GM21381 (cell line): ENCODE data around the gene BRAT1.

Source experiments
- ATAC-seq: cut with Tn5 transposase; IDR thresholded peaks from one replicate; pipeline ENCODE4 v1.9.1; 2021; ENCODE audit warnings: mild to moderate bottlenecking, moderate library complexity; ENCODE audit not compliant: unreplicated experiment

The BRAT1 gene

DNA sequence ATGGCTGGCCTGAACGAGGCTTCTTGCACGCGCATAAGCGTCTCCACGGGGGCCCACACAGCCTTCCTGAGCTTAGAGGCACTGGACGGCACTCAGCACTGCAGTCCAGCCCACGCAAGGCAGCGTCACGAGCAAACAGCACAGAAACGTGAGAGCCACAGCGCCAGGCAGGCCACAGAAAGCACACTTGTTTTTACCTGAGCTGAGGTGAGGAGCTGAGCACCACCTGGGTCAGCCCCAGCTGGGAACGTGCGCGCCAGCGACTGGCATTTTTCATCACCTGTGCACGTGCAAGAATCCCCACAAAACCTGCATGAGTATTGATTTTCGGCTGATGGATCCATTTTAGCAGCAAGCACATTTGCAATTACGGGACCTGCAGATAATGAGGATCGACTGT, 30.1 kb upstream of the BRAT1 start:
- ATAC-seq: no peak

DNA sequence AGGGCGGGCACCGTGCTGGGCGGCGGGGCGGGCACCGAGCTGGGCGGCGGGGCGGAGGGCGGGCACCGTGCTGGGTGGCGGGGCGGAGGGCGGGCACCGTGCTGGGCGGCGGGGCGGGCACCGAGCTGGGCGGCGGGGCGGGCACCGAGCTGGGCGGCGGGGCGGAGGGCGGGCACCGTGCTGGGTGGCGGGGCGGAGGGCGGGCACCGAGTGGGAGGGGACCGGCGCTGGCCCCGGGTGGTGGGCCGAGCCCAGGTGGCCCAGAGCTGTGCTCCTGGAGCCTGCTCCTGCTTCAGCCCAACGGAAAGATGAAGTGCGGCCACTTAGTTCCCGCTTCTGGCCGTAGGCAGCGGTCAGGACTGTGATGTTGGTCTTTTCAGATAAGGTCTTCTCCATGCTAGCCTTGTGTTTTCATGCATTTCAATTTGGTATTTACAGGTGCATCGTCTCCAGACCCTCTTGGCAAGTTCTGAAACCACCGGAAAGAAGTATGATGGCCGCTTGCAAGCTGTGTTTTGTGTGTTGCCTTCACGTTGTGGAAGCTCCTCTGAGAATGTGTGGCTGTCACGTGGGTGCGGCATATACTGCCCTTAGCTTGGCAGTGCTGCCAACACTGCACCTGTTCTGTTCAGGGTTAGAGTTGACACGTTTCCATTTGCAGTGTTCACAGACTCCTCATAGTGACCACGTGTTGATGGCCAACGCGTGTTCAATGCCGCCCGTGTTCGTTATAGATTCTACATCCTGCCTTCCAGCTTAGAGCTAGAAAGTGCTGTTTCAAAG, 28.7 kb upstream of the BRAT1 start:
- ATAC-seq: no peak

DNA sequence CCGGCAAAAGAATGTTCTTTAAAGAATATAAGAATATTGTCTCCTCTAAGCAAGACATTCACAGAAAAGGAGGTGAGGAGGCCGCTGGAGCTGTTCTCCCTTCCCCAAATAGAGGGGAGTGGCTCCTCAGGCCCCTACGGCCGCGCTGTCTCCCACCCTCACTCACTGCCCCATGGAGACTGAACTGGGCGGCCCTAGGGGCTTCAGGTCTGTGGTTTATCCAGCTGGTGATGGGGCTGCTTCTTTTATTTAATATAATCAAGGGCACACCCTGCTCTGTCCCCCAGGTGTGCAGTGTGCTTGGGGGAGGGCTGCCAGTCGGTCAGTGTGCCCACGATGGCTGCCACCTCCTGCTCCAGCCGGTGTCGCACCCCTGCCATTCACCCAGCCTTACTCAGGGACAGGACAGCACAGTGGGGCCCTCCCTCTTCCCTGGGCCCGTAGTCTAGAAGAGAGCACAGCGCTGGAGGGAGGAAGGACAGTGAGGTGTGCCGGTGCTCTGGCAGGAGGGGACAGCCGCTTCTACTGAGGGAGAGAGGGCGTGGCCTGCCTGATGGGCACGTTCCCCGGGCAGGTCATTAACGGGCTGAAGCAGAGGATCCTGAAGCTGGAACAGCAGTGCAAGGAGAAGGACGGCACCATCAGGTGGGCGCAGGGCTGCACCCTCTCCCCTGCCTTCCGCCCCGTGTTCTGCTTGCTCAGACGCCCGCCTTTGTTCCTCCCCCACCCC, 26.8 kb upstream of the BRAT1 start:
- no peak for ATAC-seq

DNA sequence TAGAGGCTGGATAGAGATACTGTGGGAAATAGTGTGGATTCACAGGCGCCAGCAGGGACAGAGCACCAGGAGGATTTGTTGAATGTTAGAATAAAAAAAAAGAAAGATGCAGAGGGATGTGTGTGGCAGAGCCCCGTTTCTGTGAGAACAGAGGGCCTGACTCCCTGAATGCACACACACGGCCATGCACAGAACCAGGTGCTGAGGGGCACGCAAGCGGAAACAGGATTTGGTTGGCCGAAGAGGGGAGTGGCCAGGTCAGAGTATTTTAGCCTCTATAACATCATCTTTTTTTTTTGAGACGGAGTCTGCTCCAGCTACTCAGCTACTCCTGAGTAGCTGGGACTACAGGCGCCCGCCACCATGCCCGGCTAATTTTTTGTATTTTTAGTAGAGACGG, 25.3 kb upstream of the BRAT1 start:
- ATAC-seq: no peak

DNA sequence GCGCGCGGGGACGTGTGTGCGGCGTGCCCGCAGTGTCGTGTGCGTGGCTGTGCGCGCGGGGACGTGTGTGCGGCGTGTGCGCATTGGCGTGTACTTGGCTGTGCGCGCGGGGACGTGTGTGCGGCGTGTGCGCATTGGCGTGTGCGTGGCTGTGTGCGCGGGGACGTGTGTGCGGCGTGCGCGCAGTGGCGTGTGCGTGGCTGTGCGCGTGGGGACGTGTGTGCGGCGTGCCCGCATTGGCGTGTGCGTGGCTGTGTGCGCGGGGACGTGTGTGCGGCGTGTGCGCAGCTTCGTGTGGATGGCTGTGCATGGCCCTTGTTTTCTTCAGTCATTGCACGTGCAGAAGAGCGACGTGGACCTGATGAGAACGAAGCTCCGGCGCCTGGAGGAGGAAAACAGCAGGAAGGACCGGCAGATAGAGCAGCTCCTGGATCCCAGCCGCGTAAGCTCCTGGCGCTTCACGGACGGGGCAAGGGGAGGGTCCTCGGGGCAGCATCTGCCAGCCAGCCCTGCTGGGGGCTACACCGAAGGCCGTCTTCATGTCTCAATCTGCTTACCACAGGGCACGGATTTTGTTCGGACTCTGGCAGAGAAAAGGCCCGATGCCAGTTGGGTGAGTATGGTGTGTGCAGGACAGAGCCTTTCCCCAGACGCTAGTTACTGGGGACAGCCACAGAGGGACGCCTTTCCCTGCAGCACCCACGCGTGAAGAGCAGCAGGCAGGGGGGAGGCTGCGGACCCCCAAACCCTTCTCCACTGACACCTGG, 22.8 kb upstream of the BRAT1 start:
- ATAC-seq: no peak

DNA sequence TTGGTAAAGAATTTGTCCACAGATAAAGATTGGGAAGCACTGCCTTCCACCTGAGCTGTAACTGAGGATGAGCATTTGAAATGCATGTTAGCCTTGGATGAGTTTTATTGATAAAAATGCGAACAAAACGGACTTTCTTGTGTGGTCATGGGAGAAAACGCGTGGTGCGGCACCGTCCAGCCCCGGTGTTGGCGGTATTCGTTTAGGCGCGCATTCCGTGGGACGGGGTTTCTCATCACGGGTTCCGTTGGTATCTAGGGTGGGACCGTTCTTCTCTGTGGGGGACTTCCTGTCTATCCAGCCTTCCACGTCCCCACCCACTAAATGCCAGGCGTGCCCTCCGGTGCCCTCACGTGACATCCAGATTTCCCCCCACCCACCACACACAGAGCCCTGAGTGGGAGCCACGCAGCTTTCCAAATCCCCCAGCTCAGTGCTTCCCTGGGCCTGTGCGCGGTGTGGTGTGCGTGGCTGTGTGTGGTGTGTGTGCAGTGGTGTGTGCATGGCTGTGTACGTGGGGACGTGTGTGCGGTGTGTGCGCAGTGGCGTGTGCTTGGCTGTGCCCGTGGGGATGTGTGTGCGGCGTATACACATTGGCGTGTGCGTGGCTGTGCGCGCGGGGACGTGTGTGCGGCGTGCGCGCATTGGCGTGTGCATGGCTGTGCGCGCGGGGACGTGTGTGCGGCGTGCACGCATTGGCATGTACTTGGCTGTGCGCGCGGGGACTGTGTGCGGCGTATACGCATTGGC, 21.6 kb upstream of the BRAT1 start:
- ATAC-seq: no peak

DNA sequence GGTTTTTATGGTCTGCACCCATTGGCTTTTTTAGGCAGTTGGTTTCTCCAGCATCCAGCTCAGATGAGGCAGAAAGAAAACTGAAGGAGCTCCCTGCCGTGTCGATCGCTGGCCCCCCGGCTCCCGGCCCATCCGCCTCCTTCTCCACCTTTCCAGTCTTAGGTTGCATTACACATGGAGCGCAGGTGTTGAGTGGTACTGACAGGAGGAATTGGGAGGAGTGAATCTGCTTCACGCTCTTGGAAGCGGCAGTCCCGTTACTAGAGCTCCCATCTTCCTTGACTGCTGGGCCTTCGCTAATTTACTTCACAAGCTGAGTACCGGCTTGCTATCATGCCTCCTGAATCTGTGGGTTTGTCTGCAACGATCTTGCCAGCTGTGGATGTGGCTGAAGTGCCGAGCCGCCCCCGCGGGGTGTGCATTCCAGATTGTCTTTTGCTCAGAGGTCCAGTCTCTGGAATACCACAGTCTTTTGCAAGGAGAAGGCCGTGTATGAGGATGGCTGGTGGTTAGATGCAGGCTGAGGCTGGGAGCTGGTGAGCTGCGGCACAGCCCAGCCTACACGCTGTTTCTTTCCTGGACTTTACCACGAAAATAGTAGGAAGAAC, 20.5 kb upstream of the BRAT1 start:
- ATAC-seq: no peak

DNA sequence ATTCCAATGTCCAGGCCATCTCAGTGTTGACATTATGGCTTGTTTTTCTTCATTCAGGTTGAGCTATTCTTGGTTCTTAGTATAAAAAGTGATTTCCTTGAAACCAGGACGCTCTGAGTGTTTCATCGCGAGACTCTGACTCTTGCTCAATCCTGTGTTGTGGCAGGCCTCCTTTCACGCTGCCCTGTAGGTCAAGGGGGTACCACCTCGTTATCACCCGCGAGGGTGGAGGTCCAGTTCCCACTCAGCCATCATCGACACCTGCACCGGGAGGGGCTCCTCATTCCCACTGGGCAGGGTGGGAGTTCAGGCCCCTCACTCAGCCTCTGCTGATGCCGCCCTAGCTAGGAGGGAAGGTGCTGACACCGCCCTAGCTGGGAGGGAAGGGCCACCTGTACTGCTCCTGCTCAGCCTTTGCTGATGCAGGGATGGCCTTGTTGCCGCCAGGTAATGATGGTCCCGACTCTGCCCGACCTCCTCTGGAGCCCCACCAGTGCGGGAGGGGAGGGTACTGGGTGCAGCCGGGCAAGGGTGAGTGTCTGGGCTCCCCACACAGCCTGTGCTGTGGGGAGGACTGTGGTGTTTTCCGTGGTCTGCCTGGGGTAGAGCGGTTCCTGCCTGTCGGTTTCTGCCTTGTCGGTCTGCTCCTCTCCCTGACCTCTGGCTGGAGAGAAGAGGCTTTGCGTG, 19.9 kb upstream of the BRAT1 start:
- ATAC-seq: no peak

DNA sequence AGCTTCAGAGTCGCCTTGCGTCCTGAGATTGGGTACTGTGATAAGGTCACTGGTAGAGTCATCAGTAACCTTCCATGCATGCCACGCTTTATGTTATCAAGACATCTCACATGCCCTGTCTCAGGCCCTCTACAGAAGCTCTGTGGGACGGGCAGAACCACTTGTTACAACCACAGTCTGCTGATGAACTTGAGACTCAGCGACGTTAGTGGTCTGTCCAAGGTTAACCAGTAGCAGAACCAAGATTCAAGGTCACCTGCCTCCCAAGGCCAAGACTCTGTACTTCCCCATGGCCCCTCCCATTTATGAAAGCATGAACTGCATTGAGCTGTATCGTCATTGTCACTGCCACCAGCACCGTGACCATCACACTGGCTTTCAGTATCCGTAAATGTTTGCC, 18.4 kb upstream of the BRAT1 start:
- no peak for ATAC-seq

DNA sequence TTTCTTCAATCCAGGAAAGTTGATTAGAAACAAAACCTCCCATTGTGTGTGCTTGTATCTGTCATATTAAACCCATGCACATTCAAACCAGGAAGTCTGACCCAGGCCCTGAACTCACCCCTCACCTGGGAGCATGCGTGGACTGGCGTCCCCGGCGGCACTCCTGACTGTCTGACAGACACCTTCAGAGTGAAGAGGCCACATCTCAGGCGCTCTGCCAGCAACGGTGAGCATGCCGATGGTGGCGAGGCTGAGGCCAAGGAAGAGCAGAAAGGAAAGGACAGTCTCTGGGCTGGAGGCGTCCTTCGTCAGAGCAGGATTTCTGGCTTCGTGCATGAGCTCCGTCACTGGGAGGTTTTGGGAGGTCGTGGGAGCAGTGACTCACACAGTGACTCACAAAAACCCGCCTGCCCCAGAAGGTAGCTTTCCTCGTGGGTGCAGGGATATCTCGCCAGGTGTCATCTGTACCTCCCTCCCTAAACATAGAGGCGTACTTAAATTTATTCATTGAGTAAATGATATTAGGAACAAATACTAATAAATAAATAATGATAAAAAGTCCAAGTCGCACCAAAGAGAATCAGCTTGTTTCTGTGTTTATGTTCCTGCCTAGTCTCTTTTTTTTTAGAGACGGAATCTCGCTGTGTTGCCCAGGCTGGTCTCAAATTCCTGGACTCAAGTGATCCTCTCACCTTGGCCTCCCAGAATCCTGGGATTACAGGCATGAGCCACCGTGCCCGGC, 16.9 kb upstream of the BRAT1 start:
- no peak for ATAC-seq

DNA sequence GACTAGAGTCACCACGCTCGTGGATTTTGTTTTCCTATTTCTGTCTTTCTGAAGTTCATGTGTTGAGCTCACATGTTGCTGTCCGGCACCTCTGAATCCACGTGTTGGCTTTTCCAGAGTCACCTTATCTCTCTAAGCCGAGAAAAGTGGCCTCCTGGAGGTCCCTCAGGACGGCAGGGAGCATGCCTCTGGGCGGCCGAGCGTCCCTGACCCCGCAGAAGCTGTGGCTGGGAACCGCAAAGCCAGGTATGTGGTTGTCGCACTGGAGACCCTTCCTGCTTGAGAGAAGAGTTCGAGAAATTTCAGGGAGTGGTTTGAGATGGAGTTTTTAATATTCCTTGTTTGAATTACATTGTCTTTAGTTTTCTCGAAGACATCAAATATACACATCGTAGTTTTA, 16.1 kb upstream of the BRAT1 start:
- ATAC-seq: no peak

DNA sequence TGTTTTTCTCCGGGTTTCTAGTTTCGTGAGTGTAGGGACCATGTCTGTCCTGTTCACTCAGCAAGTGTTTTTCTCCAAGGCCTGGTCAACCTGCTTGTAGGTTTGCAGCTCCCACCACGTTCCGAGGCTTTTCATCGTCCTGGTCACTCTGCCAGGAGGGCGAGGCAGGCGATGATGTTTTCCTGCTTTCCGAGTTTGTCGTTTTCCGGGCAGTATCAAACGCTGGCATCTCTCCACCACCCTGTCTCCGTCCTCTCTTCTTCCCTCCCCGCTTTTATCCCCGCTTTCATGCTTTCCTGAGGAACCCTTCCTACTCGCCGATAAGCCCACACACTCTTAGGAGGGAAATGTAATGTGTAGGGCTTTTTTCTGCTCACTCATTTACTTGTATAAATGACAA, 14.7 kb upstream of the BRAT1 start:
- no peak for ATAC-seq

DNA sequence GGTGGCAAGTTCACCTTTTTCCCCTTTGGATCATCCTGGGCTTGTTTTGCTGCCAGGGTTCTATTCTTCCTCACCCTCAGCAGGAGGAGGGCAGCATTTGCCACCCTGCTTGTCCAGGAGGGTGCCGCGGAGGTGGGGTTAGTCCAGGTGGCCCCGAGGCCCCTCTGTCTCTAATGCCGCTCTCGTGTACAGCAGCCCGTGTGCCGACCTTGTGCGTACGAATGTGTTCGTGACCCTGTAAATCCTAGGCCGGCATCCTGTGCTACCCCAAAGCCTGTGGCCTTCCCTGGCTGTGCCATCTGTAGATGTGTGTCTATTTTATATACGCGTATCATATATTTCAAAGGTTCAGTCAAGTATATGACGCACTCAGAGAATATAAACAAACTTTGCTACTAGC, 14.1 kb upstream of the BRAT1 start:
- ATAC-seq: no peak

DNA sequence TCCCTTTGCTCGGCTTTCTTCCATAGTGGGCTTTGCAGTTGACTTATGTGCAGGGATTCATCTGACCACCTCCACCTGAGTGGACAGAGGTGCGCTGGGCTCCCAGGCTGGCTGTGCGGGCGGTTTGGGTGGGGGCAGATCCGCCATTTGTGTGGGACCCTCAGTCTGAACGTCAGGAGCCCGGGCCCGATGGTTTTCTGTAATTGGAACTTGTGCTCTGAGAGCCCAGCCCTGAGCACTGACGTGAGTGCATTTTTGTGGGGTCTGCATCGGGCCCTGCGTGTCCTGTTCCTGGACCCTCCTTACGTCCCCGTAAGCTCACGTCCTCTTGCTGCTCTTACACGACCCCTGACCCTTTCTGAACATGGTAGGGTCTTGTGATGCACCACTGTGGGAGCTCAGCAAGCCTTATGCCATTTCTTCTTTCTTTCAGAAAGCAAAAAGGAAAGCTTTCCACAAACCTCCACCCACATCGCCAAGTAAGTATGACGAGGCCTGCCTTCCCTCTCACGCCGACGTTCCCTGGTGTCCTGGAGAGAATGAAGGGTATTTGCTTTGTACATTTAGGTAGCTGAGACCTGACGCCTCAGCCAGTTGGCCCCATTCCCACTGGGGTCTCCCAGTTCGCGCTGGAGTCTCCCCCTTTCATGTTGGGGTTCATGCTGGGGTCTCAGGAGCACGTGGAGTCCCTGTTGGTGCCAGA, 13.3 kb upstream of the BRAT1 start:
- ATAC-seq: no peak

DNA sequence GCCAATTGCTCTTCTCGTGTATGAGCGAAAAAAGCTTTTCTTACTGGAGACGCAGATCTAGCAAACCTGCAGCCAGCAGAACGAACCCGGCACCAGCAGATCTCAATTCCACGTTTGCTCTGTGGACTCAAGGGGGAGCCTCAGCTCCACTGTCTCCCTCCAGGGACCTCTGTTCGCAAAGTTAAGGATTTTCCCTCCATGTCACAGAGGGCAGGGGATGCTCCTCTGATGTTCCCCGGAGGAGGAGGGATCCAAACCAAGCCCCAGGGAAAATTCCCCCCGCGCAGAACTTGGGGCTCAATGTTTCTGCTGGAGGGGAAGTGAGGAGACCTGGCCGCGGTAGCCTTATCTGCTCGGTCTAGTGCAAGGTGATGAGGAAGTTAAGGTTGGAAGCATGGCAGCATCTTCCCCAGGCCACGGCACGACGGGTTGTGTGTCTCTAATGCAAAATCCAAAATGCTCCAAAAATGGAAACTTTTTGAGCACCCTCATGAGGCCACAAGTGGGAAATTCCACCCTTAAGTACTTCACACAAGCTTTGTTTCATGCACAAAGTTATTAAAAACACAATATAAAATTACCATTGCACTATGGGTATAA, 12.5 kb upstream of the BRAT1 start:
- no peak for ATAC-seq

DNA sequence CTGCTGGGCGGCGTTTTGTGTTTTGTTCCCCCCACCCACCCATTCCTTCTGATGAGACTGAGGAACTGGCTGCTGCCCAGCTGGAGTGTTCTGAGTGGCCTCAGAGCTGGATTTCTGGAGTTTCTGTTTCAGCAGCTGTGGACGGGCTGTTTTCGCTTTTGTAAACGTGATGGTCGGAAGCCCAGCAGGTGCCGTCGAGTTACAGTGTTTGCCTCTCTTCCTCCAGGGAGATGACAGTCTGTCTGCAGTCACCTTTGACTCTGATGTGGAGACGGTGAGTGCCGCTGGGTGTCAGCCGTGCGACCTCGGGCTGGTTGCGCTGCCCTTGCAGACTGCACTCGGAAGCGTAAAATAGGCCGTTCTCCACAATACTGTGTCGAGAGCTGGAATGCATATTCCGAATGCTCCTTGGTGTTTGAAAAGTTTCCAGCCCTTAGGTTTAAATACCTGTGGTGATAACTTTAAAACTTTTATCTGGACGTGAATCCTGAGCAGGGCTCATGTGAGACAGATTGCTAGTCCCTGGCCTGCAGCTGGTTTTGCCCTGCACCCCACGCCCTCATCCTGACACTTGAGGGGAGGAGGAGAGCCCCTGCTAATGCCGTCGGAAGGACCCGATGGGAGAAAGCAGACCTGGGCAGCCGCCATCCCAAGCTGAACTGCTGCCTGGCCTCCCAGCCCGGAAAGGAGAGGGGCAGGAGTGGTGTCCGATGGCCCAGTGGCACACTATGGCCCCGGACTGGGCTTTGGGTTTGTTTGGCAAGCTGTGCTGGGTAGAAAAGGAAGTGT, 11.8 kb upstream of the BRAT1 start:
- peak; percentile 84 for ATAC-seq

DNA sequence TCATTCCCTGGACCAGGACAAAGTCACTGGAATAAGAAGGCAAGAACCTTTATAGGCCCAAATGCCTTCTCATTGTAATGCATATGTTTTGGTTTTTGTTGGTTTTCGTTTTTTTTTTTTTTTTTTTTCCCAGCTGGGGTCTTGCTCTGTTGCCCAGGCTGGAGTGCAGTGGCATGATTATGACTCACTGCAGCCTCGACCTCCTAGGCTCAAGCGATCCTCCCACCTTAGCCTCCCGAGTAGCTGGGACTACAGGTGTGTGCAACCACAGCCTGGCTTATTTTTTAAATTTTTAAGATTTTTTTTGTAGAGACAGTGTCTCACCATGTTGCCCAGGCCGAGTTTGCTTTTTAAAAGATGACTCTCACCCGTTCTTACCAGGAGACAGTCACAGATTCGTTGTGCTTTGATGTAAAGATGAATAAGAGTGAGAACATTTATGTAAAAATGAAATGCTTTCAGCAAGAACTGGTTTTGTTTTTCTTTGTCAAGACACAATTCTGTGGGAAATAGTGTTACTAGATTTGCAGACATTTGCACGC, 11.1 kb upstream of the BRAT1 start:
- no peak for ATAC-seq
